Stomach (tissue), 9 donors: ENCODE data around the gene ARHGEF3. TPM values are rescaled to one million over a fixed set of nuclear protein-coding genes. Genes with fewer than 3 reads are reported as not detected.

ENCODE experiments used
- DNase-seq, 2 donors: peaks; one replicate each; pipeline versions ENCODE4 v3.0.0 to v3.0.0-alpha.2; 2013 to 2019
- H3K27ac ChIP-seq, 5 donors: fragments of 200-600 bp in 4 of 5; sonication (generic) in 4 of 5; one replicate each; pipeline ENCODE4 v1.5.1; 2013 to 2019; ENCODE audit warnings: mild to moderate bottlenecking in 1 of 5, moderate library complexity in 1 of 5
- H3K27me3 ChIP-seq, 3 donors: fragments of 200-600 bp; sonication (generic); one replicate each; pipeline ENCODE4 v1.5.1; 2017 to 2019; ENCODE audit warnings: mixed run types in 1 of 3
- H3K36me3 ChIP-seq, 4 donors: fragments of 200-600 bp; sonication (generic); 1 replicate in 3 of 4; 2 replicates in 1 of 4; pipeline ENCODE4 v1.5.1; 2016 to 2019
- H3K4me1 ChIP-seq, 4 donors: fragments of 200-600 bp; sonication (generic); one replicate each; pipeline ENCODE4 v1.5.1; 2016 to 2019
- H3K4me3 ChIP-seq, 4 donors: fragments of 200-600 bp; sonication (generic) in 3 of 4; one replicate each; pipeline ENCODE4 v1.5.1; 2016 to 2019; ENCODE audit warnings: mild to moderate bottlenecking in 1 of 4
- H3K9me3 ChIP-seq, 4 donors: fragments of 200-600 bp; sonication (generic); one replicate each; pipeline ENCODE4 v1.5.1; 2016 to 2019
- CTCF ChIP-seq, 7 experiments: fragments of 450-650 bp in 4 of 7; fragments of 200-600 bp in 3 of 7; sonication (generic) in 3 of 7; IDR thresholded peaks; one replicate each; pipeline ENCODE4 v1.5.1; 2016 to 2019; ENCODE audit warnings: antibody characterized with exemption in 7 of 7, control low read depth in 2 of 7, mild to moderate bottlenecking in 1 of 7
- EP300 ChIP-seq: sonication (generic); formaldehyde crosslinking; IDR thresholded peaks from one replicate; pipeline ENCODE4 v1.6.1; 2017; ENCODE audit warnings: antibody characterized with exemption
- POLR2A ChIP-seq, 4 donors: fragments of 450-650 bp; IDR thresholded peaks; one replicate each; pipeline ENCODE4 v1.6.1; 2016; ENCODE audit warnings: antibody characterized with exemption in 4 of 4, control low read depth in 2 of 4, mild to moderate bottlenecking in 1 of 4, moderate library complexity in 1 of 4
- POLR2AphosphoS5 ChIP-seq, 3 donors: sonication (generic); formaldehyde crosslinking; IDR thresholded peaks; one replicate each; pipeline ENCODE4 v1.6.1; 2016; ENCODE audit warnings: antibody characterized with exemption in 3 of 3
- WGBS, 5 donors: extraction: QIAGEN DNeasy Blood & Tissue Kit in 3 of 5; methylation state at CpG; one replicate each; pipeline versions ENCODE4 v1.1.5 to v1.1.7; 2013 to 2018; 5-methylcytosine and 5-hydroxymethylcytosine counted together
- intact Hi-C: fragments of 100-400 bp; cut with DNase I; formaldehyde crosslinking; loops from one replicate; pipeline ENCODE4 v1.15.1; 2023; ENCODE audit warnings: low total_unique reads
- polyA plus RNA-seq, 3 donors: library from polyadenylated mRNA; stranded (reverse); fragments of 200-250 nt; gene quantifications; one replicate each; pipeline ENCODE4 v1.2.3, GENCODE V29; 2013
- total RNA-seq, 5 donors: library from RNA; depleted of rRNA; stranded (reverse); fragments of >200 nt; gene quantifications; one replicate each; pipeline versions ENCODE4 v1.1.0 to v1.2.3, GENCODE V29; 2014 to 2016
- donor health status: healthy with polysubstance abuse.
- donor health status: Bipolar disorder and iron deficiency.
- donor health status: healthy.

ARHGEF3 gene
- total and polyA plus RNA-seq, 8 donors = 6.2 to 23.8 (median 14.2) TPM

GRCh38 chr3:56815589-56815988 is 13.8 kb upstream of the ARHGEF3 start:
- Histone ChIP-seq H3K9me3 (no peaks in the 10 kb centered on the region), H3K36me3 (no peaks in the 10 kb centered on the region), H3K4me3 (no peak overlapping the region), H3K4me1 (peaks cover 0 to 37% (median 18%) of the 10 kb centered on the region in 4 donors), H3K27me3 (no peaks in the 10 kb centered on the region), H3K27ac (no peak overlapping the region)
- TF ChIP-seq POLR2AphosphoS5 (IDR thresholded peaks at IDR 0.05) (no peak), EP300 (no peak), CTCF (IDR thresholded peaks at IDR 0.05) (no peak), POLR2A (IDR thresholded peaks at IDR 0.05) (no peak)
- intact Hi-C loops = no loop called here
- 90 to 100% (median 97%) methylated on average over 1 of the region's 1 CpG for WGBS, 5 donors
- DNase-seq = no peak

DNA sequence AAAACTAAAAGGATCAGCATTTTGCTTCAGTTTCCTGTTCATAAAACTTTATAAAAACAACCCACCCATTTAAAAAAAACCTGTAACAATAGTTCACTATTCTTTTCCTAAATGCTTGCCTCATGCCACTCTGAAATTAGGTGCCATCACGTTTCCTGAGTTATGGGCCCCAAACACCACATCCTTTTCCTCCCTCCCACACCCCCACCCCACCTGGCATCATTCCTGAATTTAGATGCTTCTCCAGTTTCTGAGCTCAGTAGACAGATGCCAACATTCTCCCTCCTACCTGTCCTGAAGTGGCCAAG is 11.9 kb upstream of the ARHGEF3 start:
- 0 to 36% (median 27%) methylated on average over 1 of the region's 1 CpG for WGBS, 5 donors
- no peaks in the 10 kb centered on the region for H3K9me3 ChIP-seq
- H3K27ac ChIP-seq = no peak overlapping the region

GRCh38 chr3:56812754-56813652 is 11.3 kb upstream of the ARHGEF3 start:
- H3K27ac ChIP-seq = no peak overlapping the region

More for the DNA sequence above, 11.9 kb upstream of the ARHGEF3 start:
- H3K36me3 ChIP-seq = no peaks in the 10 kb centered on the region
- no peak overlapping the region for H3K4me3 ChIP-seq
- DNase-seq = no peak
- TF ChIP-seq CTCF (IDR thresholded peaks at IDR 0.05) = no peak
- peaks cover 0 to 27% (median 12%) of the 10 kb centered on the region in 4 donors for H3K4me1 ChIP-seq
- intact Hi-C loops = no loop called here
- H3K27me3 ChIP-seq = no peaks in the 10 kb centered on the region

GRCh38 chr3:56811546-56812202 is 9.9 kb upstream of the ARHGEF3 start:
- no peaks in the 10 kb centered on the region for H3K9me3 ChIP-seq
- no peak overlapping the region for H3K27ac ChIP-seq
- H3K27me3 ChIP-seq = no peaks in the 10 kb centered on the region
- TF ChIP-seq POLR2A (IDR thresholded peaks at IDR 0.05) (no peak), EP300 (no peak), POLR2AphosphoS5 (IDR thresholded peaks at IDR 0.05) (no peak), CTCF (IDR thresholded peaks at IDR 0.05) (no peak)
- H3K36me3 ChIP-seq = no peaks in the 10 kb centered on the region
- intact Hi-C loops = no loop called here
- DNase-seq = no peak
- H3K4me1 ChIP-seq = peaks cover 0 to 18% (median 11%) of the 10 kb centered on the region in 4 donors
- no peak overlapping the region for H3K4me3 ChIP-seq
- 59 to 76% (median 72%) methylated on average over 5 of the region's 5 CpGs for WGBS, 5 donors

More at GRCh38 chr3:56812754-56813652, 11.3 kb upstream of the ARHGEF3 start:
- Histone ChIP-seq H3K4me3 (no peak overlapping the region), H3K4me1 (peaks cover 0 to 21% (median 11%) of the 10 kb centered on the region in 4 donors), H3K9me3 (no peaks in the 10 kb centered on the region), H3K36me3 (no peaks in the 10 kb centered on the region), H3K27me3 (no peaks in the 10 kb centered on the region)
- DNase-seq = no peak
- WGBS, 5 donors = 82 to 91% (median 86%) methylated on average over 2 of the region's 2 CpGs
- intact Hi-C loops = no loop called here
- TF ChIP-seq EP300 (no peak), CTCF (IDR thresholded peaks at IDR 0.05) (no peak), POLR2AphosphoS5 (IDR thresholded peaks at IDR 0.05) (no peak), POLR2A (IDR thresholded peaks at IDR 0.05) (no peak)
